ENCODE data around the gene PCBP3. TPM values are rescaled to one million over a fixed set of nuclear protein-coding genes. Genes with fewer than 3 reads are reported as not detected.

PCBP3 gene
- total and polyA plus RNA-seq, 2 of the 13 experiments (the other 11 are each of a cell fraction or from before 2014, with no cell fraction given): not detected

- TF ChIP-seq ZMYM3 (CRISPR knock-in tag; IDR thresholded peaks at IDR 0.05): no peak
- TF ChIP-seq RAD21 (CRISPR knock-in tag; IDR thresholded peaks at IDR 0.05): peak; percentile 95
- TF ChIP-seq ZBTB4 (CRISPR knock-in tag; IDR thresholded peaks at IDR 0.05; ENCODE audit: borderline replicate concordance): no peak
- 0 out of 2 replicates have a peak, but pooled peaks have one; percentile 50 for TF ChIP-seq SAFB2 (CRISPR knock-in tag; IDR thresholded peaks at IDR 0.05; ENCODE audit: borderline replicate concordance, low read depth)
- TF ChIP-seq IKZF5 (CRISPR knock-in tag; IDR thresholded peaks at IDR 0.05): 0 out of 2 replicates have a peak, but pooled peaks have one; percentile 32
- TF ChIP-seq TMF1 (CRISPR knock-in tag; IDR thresholded peaks at IDR 0.05; ENCODE audit: low read depth): 0 out of 2 replicates have a peak, but pooled peaks have one; percentile 27
- no peak for TF ChIP-seq PHF8 (CRISPR knock-in tag; IDR thresholded peaks at IDR 0.05)
- no peak for TF ChIP-seq ZSCAN29 (CRISPR knock-in tag; conservative IDR thresholded peaks at IDR 0.05)
- TF ChIP-seq, protein P1, sequence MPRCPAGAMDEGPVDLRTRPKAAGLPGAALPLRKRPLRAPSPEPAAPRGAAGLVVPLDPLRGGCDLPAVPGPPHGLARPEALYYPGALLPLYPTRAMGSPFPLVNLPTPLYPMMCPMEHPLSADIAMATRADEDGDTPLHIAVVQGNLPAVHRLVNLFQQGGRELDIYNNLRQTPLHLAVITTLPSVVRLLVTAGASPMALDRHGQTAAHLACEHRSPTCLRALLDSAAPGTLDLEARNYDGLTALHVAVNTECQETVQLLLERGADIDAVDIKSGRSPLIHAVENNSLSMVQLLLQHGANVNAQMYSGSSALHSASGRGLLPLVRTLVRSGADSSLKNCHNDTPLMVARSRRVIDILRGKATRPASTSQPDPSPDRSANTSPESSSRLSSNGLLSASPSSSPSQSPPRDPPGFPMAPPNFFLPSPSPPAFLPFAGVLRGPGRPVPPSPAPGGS (CRISPR knock-in tag; IDR thresholded peaks at IDR 0.05): no peak
- no peak for TF ChIP-seq KAT2B (IDR thresholded peaks at IDR 0.05; ENCODE audit: borderline replicate concordance, low read depth, low read length)
- no peak for TF ChIP-seq NR2F1 (CRISPR knock-in tag; IDR thresholded peaks at IDR 0.05)
- TF ChIP-seq SOX13 (IDR thresholded peaks at IDR 0.05): no peak
- TF ChIP-seq SOX13 (CRISPR knock-in tag; conservative IDR thresholded peaks at IDR 0.05 in 1 of 2, IDR thresholded peaks at IDR 0.05 in 1 of 2): no peak
- TF ChIP-seq GZF1 (CRISPR knock-in tag; IDR thresholded peaks at IDR 0.05): no peak
- TF ChIP-seq ZBTB46 (CRISPR knock-in tag; IDR thresholded peaks at IDR 0.05; ENCODE audit: borderline replicate concordance): no peak
- TF ChIP-seq SALL1 (CRISPR knock-in tag; IDR thresholded peaks at IDR 0.05): 0 out of 2 replicates have a peak, but pooled peaks have one; percentile 34
- TF ChIP-seq ZNF546 (CRISPR knock-in tag; conservative IDR thresholded peaks at IDR 0.05): no peak
- TF ChIP-seq POLR2A (IDR thresholded peaks at IDR 0.05; ENCODE audit: insufficient read depth in 1 of 2, low read depth in 2 of 2, low read length in 2 of 2): no peak
- TF ChIP-seq ZNF772 (CRISPR knock-in tag; IDR thresholded peaks at IDR 0.05): no peak
- peak; percentile 43; the same call in 1 of the 2 replicates for TF ChIP-seq FOXK1 (CRISPR knock-in tag; IDR thresholded peaks at IDR 0.05; ENCODE audit: borderline replicate concordance, low read depth)
- TF ChIP-seq SATB2 (CRISPR knock-in tag; IDR thresholded peaks at IDR 0.05): no peak
- no peak for TF ChIP-seq TEAD3 (CRISPR knock-in tag; optimal IDR thresholded peaks at IDR 0.05; ENCODE audit: borderline replicate concordance)
- no peak for TF ChIP-seq SMYD3 (CRISPR knock-in tag; IDR thresholded peaks at IDR 0.05)
These were observed 176.9 kb downstream of the PCBP3 start (continued) for GRCh38 chr21:45820171-45821091.

All from HepG2 (cell line).